KMS-11 (cell line): ENCODE data around the gene PLXNA2.

ENCODE experiments used
- H2AFZ ChIP-seq: fragments of 200-600 bp; sonication (generic); 2 replicates; pipeline ENCODE4 v1.6.1; 2016; ENCODE audit warnings: antibody characterized with exemption, mixed run types, low read depth
- H3K27ac ChIP-seq: fragments of 200-600 bp; sonication (generic); 2 replicates; pipeline ENCODE4 v1.6.1; 2016; ENCODE audit warnings: mild to moderate bottlenecking, mixed run types
- H3K27me3 ChIP-seq: fragments of 200-600 bp; sonication (generic); 2 replicates; pipeline ENCODE4 v1.6.1; 2017; ENCODE audit warnings: mild to moderate bottlenecking, low read depth, mixed run types, moderate library complexity; ENCODE audit not compliant: insufficient read depth
- H3K36me3 ChIP-seq: fragments of 200-600 bp; sonication (generic); 2 replicates; pipeline ENCODE4 v1.6.1; 2017; ENCODE audit warnings: mild to moderate bottlenecking, mixed run types; ENCODE audit not compliant: insufficient read depth
- H3K4me1 ChIP-seq: fragments of 200-600 bp; sonication (generic); 2 replicates; pipeline ENCODE4 v1.6.1; 2016; ENCODE audit warnings: mild to moderate bottlenecking, low read depth, mixed run types; ENCODE audit not compliant: poor library complexity, severe bottlenecking
- H3K4me2 ChIP-seq: fragments of 200-600 bp; sonication (generic); 2 replicates; pipeline ENCODE4 v1.7.0; 2016; ENCODE audit warnings: mild to moderate bottlenecking, mixed run types
- H3K4me3 ChIP-seq: fragments of 200-600 bp; sonication (generic); IDR thresholded peaks from 2 replicates; pipeline ENCODE4 v1.6.1; 2017; ENCODE audit warnings: low read depth, low read length, mixed read lengths; ENCODE audit not compliant: insufficient read depth
- H3K79me2 ChIP-seq: fragments of 200-600 bp; sonication (generic); 2 replicates; pipeline ENCODE4 v1.6.1; 2016; ENCODE audit warnings: low read depth, mixed run types; ENCODE audit not compliant: insufficient read depth
- H3K9ac ChIP-seq: fragments of 200-600 bp; sonication (generic); 2 replicates; pipeline ENCODE4 v1.6.1; 2016; ENCODE audit warnings: mild to moderate bottlenecking, mixed run types
- H4K20me1 ChIP-seq: fragments of 200-600 bp; sonication (generic); 2 replicates; pipeline ENCODE4 v1.6.1; 2016; ENCODE audit warnings: mild to moderate bottlenecking, mixed run types; ENCODE audit not compliant: insufficient read depth
- TF ChIP-seq, protein P1 (sequence below): fragments of 200-600 bp; sonication (generic); conservative IDR thresholded peaks from 2 replicates; pipeline ENCODE4 v1.6.1; 2017; ENCODE audit warnings: low read depth, mild to moderate bottlenecking, antibody characterized with exemption, low read length, moderate library complexity, mixed read lengths

The PLXNA2 gene

DNA sequence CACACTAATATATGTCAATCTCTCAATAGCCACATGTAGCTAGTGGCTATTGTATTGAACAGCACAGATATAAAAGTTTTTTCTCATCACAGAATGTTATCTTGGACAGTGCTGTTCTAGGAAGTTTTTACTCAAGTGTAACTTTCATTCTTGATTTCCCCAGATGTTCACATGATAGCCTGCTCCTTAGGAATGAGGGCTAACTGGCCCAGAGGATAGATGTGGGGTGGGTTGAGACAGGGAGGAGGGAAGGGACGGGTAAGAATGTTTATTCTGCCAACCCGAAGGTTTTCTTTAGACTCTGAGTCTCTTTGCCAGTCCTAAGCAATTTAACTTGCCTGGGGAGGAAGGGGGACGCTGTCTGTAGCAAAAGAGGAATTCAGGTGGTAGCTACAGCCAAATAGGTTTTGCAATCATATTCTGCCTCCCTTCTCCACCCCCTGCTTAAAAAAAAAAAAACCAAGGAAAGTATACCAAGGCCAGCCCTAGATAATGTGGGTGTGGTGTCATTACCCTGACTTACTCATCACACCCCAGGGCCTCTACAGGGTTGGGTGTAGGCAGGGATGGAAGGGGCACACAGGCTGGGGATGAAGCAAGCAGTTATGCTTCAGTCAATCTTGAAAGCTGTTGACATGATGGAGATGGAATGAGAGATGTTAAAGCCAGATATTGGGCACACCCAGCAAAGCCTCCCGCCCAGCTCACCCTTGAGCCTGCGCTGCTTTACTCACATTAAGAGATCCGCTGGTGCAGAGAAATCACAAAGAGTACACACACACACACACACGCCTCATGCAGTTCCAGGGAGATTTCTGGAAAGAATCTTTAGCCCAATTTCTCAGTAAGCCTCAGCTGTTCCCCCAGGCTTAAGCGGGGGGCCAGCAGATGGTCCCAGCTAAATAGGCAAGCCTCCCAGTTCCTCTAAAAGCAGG, 59.9 kb downstream of the PLXNA2 start:
- Histone ChIP-seq H3K27ac (no peak overlapping the region), H3K9ac (no peak overlapping the region), H2AFZ (no peak overlapping the region), H3K36me3 (no peaks in the 10 kb centered on the region), H3K4me3 (no peak overlapping the region), H3K79me2 (no peaks in the 10 kb centered on the region), H4K20me1 (no peaks in the 10 kb centered on the region), H3K4me2 (no peak overlapping the region), H3K4me1 (peaks cover 38% of the 10 kb centered on the region), H3K27me3 (no peaks in the 10 kb centered on the region)
- TF ChIP-seq, protein P1, sequence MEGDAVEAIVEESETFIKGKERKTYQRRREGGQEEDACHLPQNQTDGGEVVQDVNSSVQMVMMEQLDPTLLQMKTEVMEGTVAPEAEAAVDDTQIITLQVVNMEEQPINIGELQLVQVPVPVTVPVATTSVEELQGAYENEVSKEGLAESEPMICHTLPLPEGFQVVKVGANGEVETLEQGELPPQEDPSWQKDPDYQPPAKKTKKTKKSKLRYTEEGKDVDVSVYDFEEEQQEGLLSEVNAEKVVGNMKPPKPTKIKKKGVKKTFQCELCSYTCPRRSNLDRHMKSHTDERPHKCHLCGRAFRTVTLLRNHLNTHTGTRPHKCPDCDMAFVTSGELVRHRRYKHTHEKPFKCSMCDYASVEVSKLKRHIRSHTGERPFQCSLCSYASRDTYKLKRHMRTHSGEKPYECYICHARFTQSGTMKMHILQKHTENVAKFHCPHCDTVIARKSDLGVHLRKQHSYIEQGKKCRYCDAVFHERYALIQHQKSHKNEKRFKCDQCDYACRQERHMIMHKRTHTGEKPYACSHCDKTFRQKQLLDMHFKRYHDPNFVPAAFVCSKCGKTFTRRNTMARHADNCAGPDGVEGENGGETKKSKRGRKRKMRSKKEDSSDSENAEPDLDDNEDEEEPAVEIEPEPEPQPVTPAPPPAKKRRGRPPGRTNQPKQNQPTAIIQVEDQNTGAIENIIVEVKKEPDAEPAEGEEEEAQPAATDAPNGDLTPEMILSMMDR, result no peak

DNA sequence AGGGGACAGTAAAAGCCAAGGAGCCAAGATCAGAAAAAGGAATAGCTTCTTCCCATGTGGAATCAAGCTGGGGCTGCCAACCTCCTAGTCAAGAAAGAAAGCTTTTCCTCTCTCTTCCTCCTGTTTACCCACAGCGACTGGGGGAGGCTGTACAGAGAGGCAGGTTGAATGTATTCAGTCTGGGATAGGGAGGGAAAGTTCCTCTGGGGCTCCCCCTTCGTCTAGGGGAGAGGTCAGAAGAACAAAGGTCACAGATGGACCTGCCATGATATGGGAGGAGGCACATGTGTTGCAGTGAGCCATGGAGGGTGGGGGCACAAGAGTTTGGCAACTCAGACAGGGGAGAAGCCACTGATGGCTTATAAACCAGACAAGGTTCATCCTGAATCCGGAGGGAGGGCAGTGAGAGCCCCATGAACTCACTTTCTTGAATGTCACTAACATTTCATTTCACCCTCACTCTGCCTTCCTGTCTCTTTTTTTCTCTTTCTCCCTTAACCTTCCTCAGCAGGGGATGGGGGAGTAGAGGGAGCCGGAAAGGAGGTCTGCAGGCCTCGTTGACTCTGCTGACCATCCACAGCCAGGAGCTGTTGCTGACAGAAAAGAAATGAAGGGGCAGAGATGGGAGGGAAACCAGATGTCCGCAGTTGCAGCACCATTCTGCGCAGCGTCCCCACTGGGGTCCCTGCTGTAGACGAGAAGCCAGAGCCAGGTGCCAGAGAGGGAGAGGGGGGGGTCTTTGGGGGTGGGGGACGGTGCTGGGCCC, 61.1 kb downstream of the PLXNA2 start:
- no peaks in the 10 kb centered on the region for H4K20me1 ChIP-seq
- H3K27me3 ChIP-seq, result no peaks in the 10 kb centered on the region
- no peaks in the 10 kb centered on the region for H3K79me2 ChIP-seq
- peaks cover 28% of the 10 kb centered on the region for H3K4me1 ChIP-seq
- H2AFZ ChIP-seq, result no peak overlapping the region
- no peak overlapping the region for H3K27ac ChIP-seq
- H3K9ac ChIP-seq, result no peak overlapping the region
- no peaks in the 10 kb centered on the region for H3K36me3 ChIP-seq
- H3K4me3 ChIP-seq, result no peak overlapping the region
- TF ChIP-seq, protein P1, result no peak
- no peak overlapping the region for H3K4me2 ChIP-seq

DNA sequence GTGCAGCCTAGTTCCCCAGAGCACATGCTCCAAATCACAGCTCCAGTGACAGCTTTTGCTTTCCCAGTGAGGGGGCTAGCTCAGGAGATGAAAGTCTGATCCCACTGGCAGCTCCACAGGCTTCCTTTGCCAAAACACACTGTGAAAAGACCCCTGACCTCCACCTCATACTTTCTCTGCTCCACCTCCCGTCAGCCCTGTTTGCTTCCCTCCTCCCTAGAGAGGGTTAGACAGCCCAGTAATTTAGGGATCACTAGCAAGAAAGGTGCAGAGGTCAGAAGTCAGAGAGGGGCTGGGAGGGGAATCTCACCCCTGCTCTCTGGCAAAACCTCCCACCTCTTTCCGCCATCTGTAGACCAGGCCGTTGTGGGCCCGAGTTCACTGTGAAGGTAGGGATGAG, 62.8 kb downstream of the PLXNA2 start:
- no peaks in the 10 kb centered on the region for H3K36me3 ChIP-seq
- peaks cover 14% of the 10 kb centered on the region for H3K4me1 ChIP-seq
- TF ChIP-seq, protein P1, result no peak
- H3K27me3 ChIP-seq, result no peaks in the 10 kb centered on the region
- no peak overlapping the region for H3K9ac ChIP-seq
- no peaks in the 10 kb centered on the region for H4K20me1 ChIP-seq
- no peak overlapping the region for H3K4me3 ChIP-seq
- H3K79me2 ChIP-seq, result no peaks in the 10 kb centered on the region
- no peak overlapping the region for H2AFZ ChIP-seq
- H3K4me2 ChIP-seq, result no peak overlapping the region
- no peak overlapping the region for H3K27ac ChIP-seq

DNA sequence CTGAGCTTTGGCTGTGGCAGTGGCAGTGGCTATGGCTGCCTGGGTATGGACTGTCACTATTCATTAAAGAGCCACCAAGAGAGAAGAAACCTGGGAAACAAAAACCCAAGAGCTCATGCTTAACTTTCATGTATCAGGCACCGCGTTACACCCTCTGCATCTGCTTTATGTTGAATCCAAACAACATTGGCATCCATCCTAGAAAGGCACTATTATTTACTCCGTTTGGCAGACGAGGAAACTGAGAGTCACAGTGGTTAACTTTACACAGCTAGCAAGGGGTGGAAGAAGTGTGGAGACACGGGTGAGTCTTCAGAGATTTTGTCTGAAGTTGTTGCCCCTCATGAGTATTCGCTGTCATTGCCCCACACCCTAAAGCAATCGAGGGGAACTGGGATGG, 63.8 kb downstream of the PLXNA2 start:
- peaks cover 4% of the 10 kb centered on the region for H3K4me1 ChIP-seq
- H3K27me3 ChIP-seq, result no peaks in the 10 kb centered on the region
- H3K36me3 ChIP-seq, result no peaks in the 10 kb centered on the region
- no peaks in the 10 kb centered on the region for H3K79me2 ChIP-seq
- H3K9ac ChIP-seq, result no peak overlapping the region
- no peak overlapping the region for H2AFZ ChIP-seq
- no peak overlapping the region for H3K27ac ChIP-seq
- no peak overlapping the region for H3K4me3 ChIP-seq
- no peak overlapping the region for H3K4me2 ChIP-seq
- H4K20me1 ChIP-seq, result no peaks in the 10 kb centered on the region
- TF ChIP-seq, protein P1, result no peak
